Activated effector memory CD4-positive, alpha-beta T cell treated with anti-CD3 and anti-CD28 coated beads, Interleukin-2, amount 50 U/mL, for 16 hours (primary cell): Measurements from ENCODE around the gene SPECC1.
"Not testable (repeated sequence)": the region's sequence is repeated elsewhere in the genome, so short reads cannot be mapped to it uniquely, and the experiment has no call there.

Source experiments
- DNase-seq: peaks from one replicate; pipeline ENCODE4 v3.0.0-alpha.2; 2020

The SPECC1 gene

GRCh38 chr17:20010099-20010863, 1.1 kb downstream of the SPECC1 start:
- DNase-seq = no peak

GRCh38 chr17:20010936-20011335, 1.8 kb downstream of the SPECC1 start:
- DNase-seq = no peak

DNA sequence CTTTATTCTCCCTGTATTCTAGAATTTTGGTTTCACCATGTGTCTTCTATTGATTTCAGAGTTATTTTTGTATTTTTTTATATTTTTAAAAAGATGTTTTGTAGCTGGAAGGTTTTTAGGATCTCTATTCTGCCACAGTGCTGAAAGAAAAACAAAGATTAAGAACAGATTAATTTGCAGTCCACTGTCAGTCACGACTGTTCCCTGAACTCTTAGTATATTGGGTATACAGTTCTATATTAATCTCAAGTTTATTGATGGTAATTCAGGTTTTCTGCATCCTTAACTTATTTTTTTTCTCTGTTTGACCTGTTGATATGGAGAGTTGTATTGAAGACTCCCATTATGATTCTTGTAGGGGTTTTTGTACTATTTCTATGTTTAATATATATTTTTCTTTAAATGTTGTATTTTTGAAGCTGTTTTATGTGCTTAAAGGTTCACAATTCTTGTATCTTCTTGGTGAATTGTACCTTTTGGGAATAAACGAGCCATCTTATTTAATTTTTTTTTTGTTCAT, 2.9 kb downstream of the SPECC1 start:
- DNase-seq = no peak

DNA sequence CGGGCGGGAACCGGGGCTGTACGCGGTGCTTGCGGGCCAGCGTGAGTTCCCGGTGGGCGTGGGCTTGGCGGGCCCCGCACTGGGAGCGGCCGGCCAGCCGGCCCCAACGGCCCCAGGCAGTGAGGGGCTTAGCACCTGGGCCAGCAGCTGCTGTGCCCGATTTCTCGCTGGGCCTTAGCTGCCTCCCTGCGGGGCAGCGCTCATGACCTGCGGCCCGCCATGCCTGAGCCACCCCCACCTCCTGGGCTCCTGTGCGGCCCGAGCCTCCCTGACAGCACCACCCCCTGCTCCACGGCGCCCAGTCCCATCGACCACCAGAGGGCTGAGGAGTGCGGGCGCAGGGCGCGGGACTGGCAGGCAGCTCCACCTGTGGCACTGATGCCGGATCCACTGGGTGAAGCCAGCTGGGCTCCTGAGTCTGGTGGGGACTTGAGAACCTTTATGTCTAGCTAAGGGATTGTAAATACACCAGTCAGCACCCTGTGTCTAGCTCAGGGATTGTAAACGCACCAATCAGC, 7.4 kb downstream of the SPECC1 start:
- not testable (repeated sequence) for DNase-seq

DNA sequence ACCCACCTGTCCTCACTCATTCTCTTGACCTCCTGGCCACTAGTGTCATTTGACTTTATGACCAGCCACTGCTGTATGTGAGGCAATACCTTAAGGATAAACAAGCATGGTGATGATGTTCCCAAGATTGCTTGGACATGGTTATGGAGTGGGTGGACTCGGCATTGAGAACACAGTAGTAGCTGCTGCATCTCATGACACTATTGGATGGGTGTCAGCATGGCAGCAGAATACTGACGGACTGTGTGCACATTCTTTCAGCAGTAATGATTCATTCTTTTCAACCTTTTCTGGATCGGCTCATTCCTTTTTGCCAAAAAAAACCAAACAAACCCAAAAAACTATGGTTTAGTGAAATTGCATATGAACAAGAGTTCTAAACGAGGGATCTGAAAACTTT, 13.5 kb downstream of the SPECC1 start:
- no peak for DNase-seq

DNA sequence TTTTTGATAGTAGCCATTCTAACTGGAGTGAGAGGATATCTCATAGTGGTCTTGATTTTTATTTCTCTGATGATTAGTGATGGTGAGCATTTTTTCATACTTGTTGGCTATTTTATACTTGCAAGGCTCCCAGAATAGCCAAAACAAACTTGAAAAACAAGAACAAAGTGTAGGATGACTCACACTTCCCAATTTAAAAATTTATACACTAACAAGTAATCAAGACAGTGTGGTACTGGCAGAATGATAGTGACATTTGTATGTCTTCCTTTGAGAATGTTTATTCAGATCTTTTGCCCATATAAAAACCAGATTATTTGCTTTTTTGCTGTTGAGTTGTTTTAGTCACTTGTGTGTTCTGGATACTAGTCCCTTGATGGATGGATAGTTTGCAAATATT, 17.8 kb downstream of the SPECC1 start:
- no peak for DNase-seq

GRCh38 chr17:20028443-20028842, 19.3 kb downstream of the SPECC1 start:
- DNase-seq = no peak

DNA sequence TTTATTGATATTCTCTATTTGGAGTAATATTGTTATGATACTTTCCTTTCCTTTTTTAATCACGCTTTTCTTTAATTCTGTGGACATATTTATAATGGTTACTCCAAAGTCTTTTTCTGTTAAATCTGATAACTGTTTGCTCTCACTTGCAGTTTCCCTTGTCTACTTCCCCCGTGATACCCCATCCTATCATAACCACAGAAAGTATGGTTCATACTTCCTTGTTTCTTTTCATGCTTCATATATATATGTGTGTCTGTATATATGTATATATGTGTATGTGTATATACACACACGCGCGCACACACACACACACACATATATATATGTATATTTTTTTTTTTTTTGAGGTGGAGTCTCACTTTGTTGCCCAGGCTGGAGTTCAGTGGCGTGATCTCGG, 23.5 kb downstream of the SPECC1 start:
- DNase-seq = no peak

DNA sequence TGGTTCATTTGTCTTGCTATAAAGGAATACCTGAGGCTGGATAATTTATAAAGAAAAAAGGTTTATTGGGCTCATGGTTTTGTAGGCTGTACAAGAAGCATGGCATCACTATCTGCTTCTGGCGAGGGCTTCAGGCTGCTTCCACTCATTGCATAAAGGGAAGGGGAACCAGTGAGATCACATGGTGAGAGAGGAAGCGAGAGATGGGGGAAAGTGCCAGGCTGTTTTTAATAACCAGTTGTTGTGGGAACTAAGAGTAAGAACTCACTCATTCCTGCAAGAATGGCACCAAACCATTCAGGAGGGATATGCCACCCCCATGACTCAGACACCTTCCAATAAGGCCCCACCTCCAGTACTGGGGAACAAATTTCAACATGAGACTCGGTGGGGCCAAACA, 24.3 kb downstream of the SPECC1 start:
- no peak for DNase-seq

DNA sequence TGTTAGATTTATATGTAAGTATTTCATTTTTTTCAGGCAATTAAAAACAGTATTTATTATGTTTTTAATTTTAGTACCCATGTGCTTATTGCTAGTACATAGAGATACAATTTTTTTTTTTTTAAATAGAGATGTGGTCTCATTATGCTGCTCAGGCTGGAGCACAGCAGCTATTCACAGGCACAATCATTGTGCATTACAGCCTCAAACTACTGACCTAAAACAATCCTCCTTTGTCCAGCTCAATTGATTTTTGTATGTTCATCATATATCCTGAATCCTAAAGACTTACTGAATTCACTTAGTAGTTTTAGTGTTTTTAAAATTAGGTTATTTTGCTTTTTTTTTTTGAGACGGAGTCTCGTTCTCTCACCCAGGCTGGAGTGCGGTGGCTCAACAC, 26.3 kb downstream of the SPECC1 start:
- no peak for DNase-seq

- not testable (repeated sequence) for DNase-seq
Measured at GRCh38 chr17:20037286-20037685, 28.1 kb downstream of the SPECC1 start.

GRCh38 chr17:20039037-20039436, 29.9 kb downstream of the SPECC1 start:
- no peak for DNase-seq

- DNase-seq = no peak
Measured at GRCh38 chr17:20040216-20040615, 31.1 kb downstream of the SPECC1 start.

- no peak for DNase-seq
Measured at GRCh38 chr17:20043021-20043420, 33.9 kb downstream of the SPECC1 start.

DNA sequence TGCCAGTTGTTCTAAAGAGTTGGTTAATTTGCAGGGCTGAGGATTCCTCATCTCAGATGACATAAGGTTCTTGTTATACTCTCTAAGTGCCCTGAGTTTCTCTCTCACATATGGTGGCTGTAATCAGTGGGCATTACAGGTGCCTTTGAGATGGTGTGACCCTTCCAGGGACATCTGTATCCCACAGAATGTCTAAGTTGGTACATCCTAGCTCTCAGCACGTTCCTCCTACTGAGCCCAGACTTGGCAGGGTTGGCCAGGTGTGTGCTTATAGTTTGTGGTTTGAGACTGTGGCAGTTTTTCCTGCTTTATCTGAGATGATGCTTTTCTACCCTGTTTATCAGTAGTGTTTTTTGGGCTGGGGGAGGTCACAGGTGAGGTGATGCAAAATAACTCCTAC, 36.3 kb downstream of the SPECC1 start:
- DNase-seq = no peak

GRCh38 chr17:20046629-20047028, 37.5 kb downstream of the SPECC1 start:
- no peak for DNase-seq

DNA sequence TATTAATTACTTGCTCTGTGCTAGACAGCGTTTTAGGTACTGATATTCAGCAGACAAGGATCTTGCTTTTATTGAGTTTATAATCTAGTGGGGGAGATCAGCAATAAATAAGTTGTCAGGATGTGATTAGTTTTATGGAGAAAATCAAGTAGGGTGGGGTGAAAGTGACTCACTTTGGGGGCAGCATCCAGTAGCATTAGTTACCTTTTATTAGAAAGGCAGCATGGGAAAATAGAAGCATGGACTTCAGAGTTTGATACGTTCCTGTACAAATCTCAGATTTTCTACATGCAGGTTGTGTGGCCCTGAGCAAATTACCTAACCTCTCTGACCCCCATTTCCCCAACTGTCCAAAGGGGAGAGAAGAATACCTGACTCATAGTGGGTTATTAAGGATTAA, 42.5 kb downstream of the SPECC1 start:
- no peak for DNase-seq

- DNase-seq = no peak
Measured at GRCh38 chr17:20053361-20053964, 44.3 kb downstream of the SPECC1 start.

- no peak for DNase-seq
Measured at GRCh38 chr17:20059728-20060188, 50.6 kb downstream of the SPECC1 start.

DNA sequence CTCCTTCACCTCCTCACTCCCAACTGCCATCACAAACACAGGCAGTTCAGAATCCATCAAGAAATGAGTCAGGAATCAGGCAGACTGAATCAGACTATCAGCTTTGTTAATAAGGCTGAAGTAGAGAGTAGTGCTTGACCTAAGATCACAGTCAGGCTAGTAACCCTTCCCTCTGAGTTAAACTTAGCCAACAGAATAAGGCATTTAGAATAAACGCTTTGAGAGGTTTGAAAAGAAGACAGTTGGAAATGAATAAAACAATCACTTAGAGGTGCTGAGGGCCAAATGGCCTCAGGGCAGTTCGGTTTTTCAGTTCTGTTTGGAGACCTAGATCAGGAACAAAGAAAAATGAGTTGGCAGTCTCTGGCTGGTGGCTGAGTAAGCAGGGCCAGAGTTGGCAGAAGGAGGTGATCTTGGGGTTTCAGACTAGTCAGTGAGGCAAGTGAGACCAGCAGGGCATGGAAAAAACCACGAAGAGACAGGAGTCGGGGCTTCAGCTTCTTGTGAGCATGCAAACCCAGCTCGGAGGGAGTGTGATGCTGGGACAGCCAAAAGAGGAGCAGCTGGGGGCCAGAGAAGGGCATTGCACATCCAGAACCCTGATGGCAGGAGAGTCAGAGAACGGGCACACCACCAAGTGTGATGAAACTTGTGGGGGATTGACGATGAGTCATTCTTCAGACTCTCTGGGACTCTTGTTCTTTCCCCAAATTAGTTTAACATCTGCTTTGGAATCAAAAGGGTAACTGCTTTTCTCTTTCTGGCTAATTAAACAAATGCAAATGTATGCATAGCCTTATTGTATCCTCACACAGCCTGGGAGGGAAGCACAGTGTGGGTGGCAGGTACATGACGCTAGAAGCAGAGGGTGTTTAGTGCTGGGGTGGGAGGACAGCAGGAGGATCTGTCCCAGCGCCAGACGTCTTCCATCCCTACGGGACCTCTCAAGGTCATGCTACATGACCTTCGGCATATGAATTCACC, 54.8 kb downstream of the SPECC1 start:
- no peak for DNase-seq

DNA sequence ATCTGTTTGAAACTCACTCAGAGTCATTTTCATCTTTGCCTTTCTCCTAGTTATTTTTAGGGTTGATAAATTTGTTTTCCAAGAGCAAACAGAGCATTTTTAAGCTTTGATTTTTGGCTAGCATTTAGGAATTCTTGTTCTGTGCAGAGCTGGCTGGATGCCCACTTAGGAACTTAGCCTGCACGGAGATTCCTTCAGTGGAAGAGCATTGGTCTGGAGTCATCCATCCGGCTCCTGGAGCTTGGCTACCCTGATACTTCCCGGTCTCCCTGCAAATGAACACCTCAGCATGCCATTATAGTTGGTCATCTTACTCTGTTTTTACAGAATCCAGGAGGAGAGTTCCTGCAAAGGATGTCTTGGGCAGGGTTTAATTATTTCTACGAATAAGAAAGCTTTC, 57.1 kb downstream of the SPECC1 start:
- no peak for DNase-seq

DNA sequence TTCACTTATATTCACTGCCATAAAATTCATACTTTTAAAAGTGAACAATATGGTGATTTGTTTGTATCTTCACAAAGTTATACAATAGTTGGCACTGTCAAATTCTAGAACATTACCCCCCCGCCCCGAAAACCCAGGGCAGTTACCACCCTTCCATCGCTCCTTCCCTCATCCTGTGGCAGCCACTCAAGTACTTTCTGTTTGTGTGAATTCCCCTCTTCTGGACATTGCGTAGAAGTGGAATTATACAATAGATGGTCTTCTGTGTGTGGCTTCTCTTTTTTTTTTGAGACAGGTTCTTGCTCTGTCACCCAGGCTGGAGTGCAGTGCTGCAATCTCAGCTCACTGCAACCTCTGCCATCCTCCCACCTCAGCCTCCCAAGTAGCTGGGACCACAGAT, 58.6 kb downstream of the SPECC1 start:
- no peak for DNase-seq

DNA sequence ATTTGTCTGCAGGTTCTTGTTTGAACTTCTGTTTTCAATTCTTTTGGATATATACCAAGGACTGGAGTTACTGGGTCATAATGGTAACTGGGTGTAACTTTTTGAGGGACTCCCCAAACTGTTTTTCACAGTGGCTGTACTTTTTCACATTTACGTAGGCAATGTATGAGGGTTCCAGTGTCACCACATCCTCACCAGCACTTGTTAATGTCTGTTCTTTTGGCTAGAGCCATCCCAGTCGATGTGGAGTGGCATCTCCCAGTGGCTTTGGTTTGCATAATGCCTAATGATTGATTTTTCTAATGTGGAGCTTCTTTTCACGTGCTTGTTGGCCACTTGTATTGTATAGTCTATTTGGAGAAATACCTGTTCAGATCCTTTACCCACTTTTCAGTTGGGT, 59.3 kb downstream of the SPECC1 start:
- DNase-seq = no peak
